Measurements from ENCODE around the gene NFYA.
A peak's percentile ranks its signal among the peaks of the same experiment; 100 is the strongest.

The NFYA gene

GRCh38 chr6:41072836-41073202 lies at the start of gene NFYA:
Gene NFYA (plus strand): TSS chr6:41072974. CDS start chr6:41079090, 6,116 bp downstream.
- peaks cover 51% of the 10 kb centered on the region for H3K79me2 ChIP-seq (ENCODE audit: control insufficient read depth, insufficient read depth, low read length, unreplicated experiment)
- 0 out of 2 replicates have a peak, but pooled peaks cover 4% of the 10 kb centered on the region for H3K36me3 ChIP-seq (ENCODE audit: insufficient read depth, low read length)

GRCh38 chr6:41023114-41023513 lies 49.7 kb upstream of the NFYA start:
- H3K79me2 ChIP-seq (ENCODE audit: control insufficient read depth, insufficient read depth, low read length, unreplicated experiment), result no peaks in the 10 kb centered on the region
- H3K4me1 ChIP-seq (ENCODE audit: control insufficient read depth, insufficient read depth, low read length, unreplicated experiment), result peaks cover 13% of the 10 kb centered on the region
- H3K4me3 ChIP-seq (ENCODE audit: low read depth, low read length), result no peak overlapping the region
- no peaks in the 10 kb centered on the region for H3K36me3 ChIP-seq (ENCODE audit: insufficient read depth, low read length)
- no peaks in the 10 kb centered on the region for H3K27me3 ChIP-seq (ENCODE audit: insufficient read depth, low read length)
- H3K27ac ChIP-seq (ENCODE audit: low read depth, low read length), result no peak overlapping the region
- H2AFZ ChIP-seq (ENCODE audit: low read length, unreplicated experiment), result no peak overlapping the region

More at GRCh38 chr6:41072836-41073202, at the start of gene NFYA:
- H3K27me3 ChIP-seq (ENCODE audit: insufficient read depth, low read length), result no peaks in the 10 kb centered on the region
- peaks cover 27% of the 10 kb centered on the region for H3K4me1 ChIP-seq (ENCODE audit: control insufficient read depth, insufficient read depth, low read length, unreplicated experiment)
- H3K4me3 ChIP-seq (ENCODE audit: low read depth, low read length), result peak within 1 kb of the TSS; percentile 92
- peak within 1 kb of the TSS; percentile 93 for H3K27ac ChIP-seq (ENCODE audit: low read depth, low read length)
- peak within 1 kb of the TSS; percentile 96 for H2AFZ ChIP-seq (ENCODE audit: low read length, unreplicated experiment)

GRCh38 chr6:41025966-41026530 lies 46.7 kb upstream of the NFYA start:
- Histone ChIP-seq H3K36me3 (ENCODE audit: insufficient read depth, low read length) (no peaks in the 10 kb centered on the region), H3K4me3 (ENCODE audit: low read depth, low read length) (no peak overlapping the region), H3K27ac (ENCODE audit: low read depth, low read length) (no peak overlapping the region), H3K79me2 (ENCODE audit: control insufficient read depth, insufficient read depth, low read length, unreplicated experiment) (no peaks in the 10 kb centered on the region), H2AFZ (ENCODE audit: low read length, unreplicated experiment) (no peak overlapping the region), H3K4me1 (ENCODE audit: control insufficient read depth, insufficient read depth, low read length, unreplicated experiment) (peaks cover 19% of the 10 kb centered on the region), H3K27me3 (ENCODE audit: insufficient read depth, low read length) (no peaks in the 10 kb centered on the region)

GRCh38 chr6:41027241-41027640 lies 45.5 kb upstream of the NFYA start:
- Histone ChIP-seq H3K4me1 (ENCODE audit: control insufficient read depth, insufficient read depth, low read length, unreplicated experiment) (peaks cover 14% of the 10 kb centered on the region), H3K79me2 (ENCODE audit: control insufficient read depth, insufficient read depth, low read length, unreplicated experiment) (no peaks in the 10 kb centered on the region), H3K4me3 (ENCODE audit: low read depth, low read length) (peak overlapping the region; percentile 73), H3K36me3 (ENCODE audit: insufficient read depth, low read length) (no peaks in the 10 kb centered on the region), H2AFZ (ENCODE audit: low read length, unreplicated experiment) (peak overlapping the region; percentile 73), H3K27ac (ENCODE audit: low read depth, low read length) (no peak overlapping the region), H3K27me3 (ENCODE audit: insufficient read depth, low read length) (no peaks in the 10 kb centered on the region)

- Histone ChIP-seq H3K4me1 (ENCODE audit: control insufficient read depth, insufficient read depth, low read length, unreplicated experiment) (peaks cover 10% of the 10 kb centered on the region), H3K4me3 (ENCODE audit: low read depth, low read length) (peak overlapping the region; percentile 73), H3K36me3 (ENCODE audit: insufficient read depth, low read length) (no peaks in the 10 kb centered on the region), H3K27me3 (ENCODE audit: insufficient read depth, low read length) (no peaks in the 10 kb centered on the region), H3K79me2 (ENCODE audit: control insufficient read depth, insufficient read depth, low read length, unreplicated experiment) (no peaks in the 10 kb centered on the region), H3K27ac (ENCODE audit: low read depth, low read length) (no peak overlapping the region), H2AFZ (ENCODE audit: low read length, unreplicated experiment) (peak overlapping the region; percentile 82)
These were observed 44.8 kb upstream of the NFYA start for GRCh38 chr6:41027799-41028560.

- peak overlapping the region; percentile 82 for H2AFZ ChIP-seq (ENCODE audit: low read length, unreplicated experiment)
- no peaks in the 10 kb centered on the region for H3K27me3 ChIP-seq (ENCODE audit: insufficient read depth, low read length)
- H3K4me1 ChIP-seq (ENCODE audit: control insufficient read depth, insufficient read depth, low read length, unreplicated experiment), result peaks cover 10% of the 10 kb centered on the region
- peak overlapping the region; percentile 73 for H3K4me3 ChIP-seq (ENCODE audit: low read depth, low read length)
- no peaks in the 10 kb centered on the region for H3K36me3 ChIP-seq (ENCODE audit: insufficient read depth, low read length)
- no peak overlapping the region for H3K27ac ChIP-seq (ENCODE audit: low read depth, low read length)
- H3K79me2 ChIP-seq (ENCODE audit: control insufficient read depth, insufficient read depth, low read length, unreplicated experiment), result no peaks in the 10 kb centered on the region
These were observed 44.0 kb upstream of the NFYA start for GRCh38 chr6:41028561-41029412.

GRCh38 chr6:41032830-41033229 lies 39.9 kb upstream of the NFYA start:
- Histone ChIP-seq H3K27me3 (ENCODE audit: insufficient read depth, low read length) (peaks cover 13% of the 10 kb centered on the region), H3K79me2 (ENCODE audit: control insufficient read depth, insufficient read depth, low read length, unreplicated experiment) (no peaks in the 10 kb centered on the region), H3K4me3 (ENCODE audit: low read depth, low read length) (no peak overlapping the region), H3K27ac (ENCODE audit: low read depth, low read length) (no peak overlapping the region), H2AFZ (ENCODE audit: low read length, unreplicated experiment) (no peak overlapping the region), H3K4me1 (ENCODE audit: control insufficient read depth, insufficient read depth, low read length, unreplicated experiment) (peaks cover 6% of the 10 kb centered on the region), H3K36me3 (ENCODE audit: insufficient read depth, low read length) (no peaks in the 10 kb centered on the region)

- H3K4me3 ChIP-seq (ENCODE audit: low read depth, low read length), result no peak overlapping the region
- no peak overlapping the region for H2AFZ ChIP-seq (ENCODE audit: low read length, unreplicated experiment)
- no peaks in the 10 kb centered on the region for H3K36me3 ChIP-seq (ENCODE audit: insufficient read depth, low read length)
- H3K27me3 ChIP-seq (ENCODE audit: insufficient read depth, low read length), result peaks cover 21% of the 10 kb centered on the region
- H3K4me1 ChIP-seq (ENCODE audit: control insufficient read depth, insufficient read depth, low read length, unreplicated experiment), result peaks cover 1% of the 10 kb centered on the region
- no peak overlapping the region for H3K27ac ChIP-seq (ENCODE audit: low read depth, low read length)
- no peaks in the 10 kb centered on the region for H3K79me2 ChIP-seq (ENCODE audit: control insufficient read depth, insufficient read depth, low read length, unreplicated experiment)
These were observed 39.0 kb upstream of the NFYA start for GRCh38 chr6:41033776-41034175.

- Histone ChIP-seq H3K27me3 (ENCODE audit: insufficient read depth, low read length) (peaks cover 21% of the 10 kb centered on the region), H3K36me3 (ENCODE audit: insufficient read depth, low read length) (no peaks in the 10 kb centered on the region), H2AFZ (ENCODE audit: low read length, unreplicated experiment) (no peak overlapping the region), H3K4me1 (ENCODE audit: control insufficient read depth, insufficient read depth, low read length, unreplicated experiment) (peaks cover 10% of the 10 kb centered on the region), H3K27ac (ENCODE audit: low read depth, low read length) (no peak overlapping the region), H3K4me3 (ENCODE audit: low read depth, low read length) (no peak overlapping the region), H3K79me2 (ENCODE audit: control insufficient read depth, insufficient read depth, low read length, unreplicated experiment) (no peaks in the 10 kb centered on the region)
These were observed 36.6 kb upstream of the NFYA start for GRCh38 chr6:41036186-41036585.

GRCh38 chr6:41036601-41037000 lies 36.2 kb upstream of the NFYA start:
- Histone ChIP-seq H3K4me1 (ENCODE audit: control insufficient read depth, insufficient read depth, low read length, unreplicated experiment) (peaks cover 10% of the 10 kb centered on the region), H3K4me3 (ENCODE audit: low read depth, low read length) (no peak overlapping the region), H3K27ac (ENCODE audit: low read depth, low read length) (no peak overlapping the region)

More at GRCh38 chr6:41036601-41037000, 36.2 kb upstream of the NFYA start:
- H2AFZ ChIP-seq (ENCODE audit: low read length, unreplicated experiment), result no peak overlapping the region
- peaks cover 21% of the 10 kb centered on the region for H3K27me3 ChIP-seq (ENCODE audit: insufficient read depth, low read length)
- no peaks in the 10 kb centered on the region for H3K36me3 ChIP-seq (ENCODE audit: insufficient read depth, low read length)
- H3K79me2 ChIP-seq (ENCODE audit: control insufficient read depth, insufficient read depth, low read length, unreplicated experiment), result no peaks in the 10 kb centered on the region
